ENCODE data around the gene TAC3.
"Not testable (repeated sequence)": the region's sequence is repeated elsewhere in the genome, so short reads cannot be mapped to it uniquely, and the experiment has no call there.

Gene TAC3

GRCh38 chr12:56985714-56986113 lies 30.6 kb downstream of the TAC3 start:
- not testable (repeated sequence) for DNase-seq (ENCODE audit: low read depth, low spot score)

GRCh38 chr12:56983386-56983785 lies 32.9 kb downstream of the TAC3 start:
- no peak for DNase-seq (ENCODE audit: low read depth, low spot score)

- DNase-seq (ENCODE audit: low read depth, low spot score): not testable (repeated sequence)
These were observed 33.6 kb downstream of the TAC3 start for GRCh38 chr12:56982578-56983236.

GRCh38 chr12:56980941-56981530 lies 35.3 kb downstream of the TAC3 start:
- DNase-seq (ENCODE audit: low read depth, low spot score): no peak

GRCh38 chr12:56980268-56980667 lies 36.1 kb downstream of the TAC3 start:
- DNase-seq (ENCODE audit: low read depth, low spot score): no peak

- DNase-seq (ENCODE audit: low read depth, low spot score): no peak
These were observed 36.7 kb downstream of the TAC3 start for GRCh38 chr12:56979628-56980027.

GRCh38 chr12:56978397-56979138 lies 37.8 kb downstream of the TAC3 start:
- no peak for DNase-seq (ENCODE audit: low read depth, low spot score)

GRCh38 chr12:56977361-56977760 lies 39.0 kb downstream of the TAC3 start:
- DNase-seq (ENCODE audit: low read depth, low spot score): not testable (repeated sequence)

- DNase-seq (ENCODE audit: low read depth, low spot score): not testable (repeated sequence)
These were observed 42.1 kb downstream of the TAC3 start for GRCh38 chr12:56974224-56974623.

GRCh38 chr12:56968910-56969309 lies 47.4 kb downstream of the TAC3 start:
- not testable (repeated sequence) for DNase-seq (ENCODE audit: low read depth, low spot score)

GRCh38 chr12:56965997-56966642 lies 50.2 kb downstream of the TAC3 start:
- not testable (repeated sequence) for DNase-seq (ENCODE audit: low read depth, low spot score)

GRCh38 chr12:56965124-56965523 lies 51.2 kb downstream of the TAC3 start:
- not testable (repeated sequence) for DNase-seq (ENCODE audit: low read depth, low spot score)

- not testable (repeated sequence) for DNase-seq (ENCODE audit: low read depth, low spot score)
These were observed 52.8 kb downstream of the TAC3 start for GRCh38 chr12:56963557-56963956.

- DNase-seq (ENCODE audit: low read depth, low spot score): not testable (repeated sequence)
These were observed 54.1 kb downstream of the TAC3 start for GRCh38 chr12:56962247-56962646.
